GM19372 (cell line): Measurements from ENCODE around the gene GPC6.

Experiments
- ATAC-seq: cut with Tn5 transposase; IDR thresholded peaks from one replicate; pipeline ENCODE4 v1.9.1; 2021; ENCODE audit warnings: mild to moderate bottlenecking, low read depth, moderate library complexity; ENCODE audit not compliant: unreplicated experiment

The GPC6 gene

DNA sequence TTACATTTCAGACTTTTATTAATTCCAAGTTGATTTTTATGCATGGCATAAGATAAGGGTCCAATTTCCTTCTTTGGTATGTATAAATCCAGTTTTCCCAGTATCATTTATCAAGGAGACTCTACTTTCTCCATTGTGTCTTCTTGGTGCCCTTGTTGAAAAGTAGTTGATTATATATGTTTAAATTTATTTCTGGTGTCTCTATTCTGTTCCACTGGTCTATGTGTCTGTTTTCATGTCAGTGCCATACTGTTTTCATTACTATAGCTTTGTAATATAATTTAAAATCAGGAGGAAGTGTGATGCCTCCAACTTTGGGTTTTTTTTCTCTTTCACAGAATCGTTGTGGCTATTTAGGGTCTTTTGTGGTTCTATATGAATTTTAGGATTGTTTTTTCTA, 1019.9 kb downstream of the GPC6 start:
- ATAC-seq, result no peak

DNA sequence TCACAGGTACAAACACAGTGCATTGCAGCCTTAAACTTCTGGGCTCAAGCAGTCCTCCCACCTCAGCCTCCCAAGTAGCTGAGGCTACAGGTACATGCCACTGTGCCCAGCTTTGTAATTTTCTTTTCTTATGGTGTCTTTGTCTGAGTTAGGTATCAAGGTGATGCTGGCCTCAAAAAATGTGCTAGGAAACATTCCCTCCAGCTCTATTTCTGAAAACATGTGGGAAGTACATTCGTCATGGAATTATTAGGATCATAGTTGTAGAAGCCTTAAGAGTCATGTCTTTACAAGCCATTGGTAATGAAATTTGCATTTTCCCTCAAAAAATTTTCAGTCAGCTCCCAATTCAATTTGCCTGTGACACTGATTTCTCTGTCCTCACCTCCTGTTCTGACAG, 1021.3 kb downstream of the GPC6 start:
- no peak for ATAC-seq

DNA sequence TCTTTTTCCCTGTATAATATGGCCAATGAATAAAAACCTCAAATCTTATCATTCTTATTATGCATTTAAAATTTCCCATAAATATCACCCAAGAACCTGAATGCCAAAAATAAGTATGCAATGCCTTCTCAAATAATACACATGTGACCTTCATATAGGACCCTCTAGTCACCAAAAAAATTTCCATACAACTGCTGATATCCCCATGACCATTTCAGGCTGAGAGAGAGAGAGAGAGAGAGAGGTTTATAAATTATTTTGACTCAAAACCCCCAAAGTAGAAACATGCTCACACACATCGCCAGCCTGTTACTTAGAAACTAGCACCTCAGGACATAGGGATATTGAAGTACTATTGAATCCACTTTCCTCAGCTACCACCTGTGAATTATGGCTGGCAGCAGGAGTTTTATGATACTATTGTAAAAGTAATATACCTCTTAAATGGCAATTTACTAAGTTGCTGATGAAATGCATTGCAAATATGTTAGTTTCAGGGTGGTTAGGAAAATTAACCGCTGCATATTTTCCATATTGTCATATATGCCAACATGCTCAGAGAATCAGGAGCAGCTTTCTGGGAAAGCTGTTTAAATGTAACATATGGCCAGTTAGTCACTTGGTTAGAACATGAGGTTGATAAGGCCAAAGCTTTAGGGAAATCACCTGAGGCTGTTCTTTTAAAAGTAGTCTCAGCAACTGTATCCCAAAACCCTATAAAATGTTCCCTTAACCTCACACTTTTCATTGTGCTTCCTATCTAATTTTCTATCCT, 1022.0 kb downstream of the GPC6 start:
- ATAC-seq, result no peak

DNA sequence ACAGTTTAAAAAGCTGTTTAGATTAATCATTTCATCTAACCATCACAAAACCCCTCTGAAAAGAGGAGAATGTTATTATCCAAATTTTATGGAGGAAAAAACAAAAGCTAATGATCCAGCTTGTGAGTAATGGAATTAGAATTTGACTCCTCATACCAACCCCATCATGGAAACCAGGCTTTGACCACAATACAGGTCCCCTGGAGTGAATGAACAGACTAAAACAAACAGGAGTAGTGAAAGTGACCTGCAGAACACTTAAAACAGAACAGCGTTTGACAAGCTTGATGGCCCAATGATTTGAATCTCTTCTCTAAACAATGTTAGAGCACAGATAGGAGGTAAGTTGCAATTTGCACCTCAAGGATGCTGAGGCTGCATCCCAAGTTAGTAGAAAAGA, 1022.9 kb downstream of the GPC6 start:
- ATAC-seq, result no peak

DNA sequence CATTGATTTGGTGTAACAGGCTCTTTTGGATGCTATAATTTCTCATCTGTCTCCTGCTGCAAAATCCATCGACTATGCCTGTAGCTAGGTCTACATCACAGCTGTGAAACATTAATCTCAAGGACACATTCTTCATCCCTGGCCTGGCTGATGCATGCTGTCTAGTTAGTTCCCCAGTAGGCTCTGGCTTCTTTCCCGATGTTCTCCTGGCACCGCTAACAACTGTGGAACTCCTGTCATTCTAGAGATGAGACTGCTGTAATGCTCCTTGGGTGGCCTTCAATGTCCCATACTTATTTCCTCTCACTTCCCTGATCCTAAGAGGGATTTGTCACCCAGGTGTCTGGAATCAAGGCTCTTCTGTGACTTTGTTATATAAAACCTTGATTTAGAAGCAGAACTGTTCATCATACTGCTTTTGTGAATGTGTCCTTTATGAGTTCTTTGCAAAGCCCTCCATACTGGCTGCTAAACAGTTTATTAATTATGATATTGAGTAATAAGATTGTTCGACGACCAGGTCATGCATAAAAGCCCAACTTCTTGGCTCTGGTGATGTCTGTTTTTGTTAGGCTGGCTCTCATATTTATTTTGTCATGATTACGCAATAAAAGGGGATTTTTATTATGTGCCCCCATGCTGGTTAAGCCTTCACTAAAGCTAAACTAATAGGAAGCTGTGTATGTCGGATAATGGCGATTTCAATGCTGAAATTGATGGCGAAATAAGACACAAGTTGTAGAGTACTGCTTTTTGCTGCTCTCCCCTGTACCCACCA, 1025.4 kb downstream of the GPC6 start:
- no peak for ATAC-seq

DNA sequence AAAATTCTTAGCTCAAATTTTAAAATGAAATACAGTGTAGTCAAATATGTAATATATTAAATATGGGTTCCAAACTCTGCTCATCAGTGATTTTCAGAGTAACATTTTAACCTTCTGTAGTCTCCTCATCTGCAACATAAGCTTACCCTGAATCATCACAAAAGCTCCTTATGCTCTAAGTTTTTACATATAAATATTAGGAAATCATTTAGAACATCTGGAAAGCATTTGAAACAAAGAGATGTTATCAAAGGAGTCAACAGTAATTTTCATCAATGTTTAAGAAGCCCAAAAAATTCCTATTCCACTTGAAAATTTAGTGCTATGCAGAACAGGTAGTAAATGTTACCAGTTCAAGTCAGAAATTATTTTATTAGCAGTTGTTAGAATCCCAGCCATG, 1028.1 kb downstream of the GPC6 start:
- ATAC-seq, result no peak

DNA sequence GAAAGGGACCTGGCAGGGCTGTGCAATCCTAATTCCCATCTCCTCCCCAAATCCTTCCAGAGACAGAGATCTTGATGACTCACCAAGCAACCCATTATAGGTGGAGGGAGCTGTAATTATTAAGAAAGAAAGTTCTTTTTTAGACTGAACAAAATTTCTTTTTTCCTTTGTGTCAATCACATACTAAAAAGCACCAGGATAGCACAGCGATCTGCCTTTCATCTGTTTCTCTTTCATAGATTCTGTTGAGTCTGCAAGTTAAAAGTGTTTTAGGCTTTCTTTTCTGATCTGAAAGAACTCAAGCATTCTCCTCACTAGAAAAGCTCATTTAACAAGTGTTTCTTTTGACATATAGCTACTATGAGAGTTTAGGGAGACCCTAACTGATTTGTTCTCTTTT, 1030.1 kb downstream of the GPC6 start:
- no peak for ATAC-seq

DNA sequence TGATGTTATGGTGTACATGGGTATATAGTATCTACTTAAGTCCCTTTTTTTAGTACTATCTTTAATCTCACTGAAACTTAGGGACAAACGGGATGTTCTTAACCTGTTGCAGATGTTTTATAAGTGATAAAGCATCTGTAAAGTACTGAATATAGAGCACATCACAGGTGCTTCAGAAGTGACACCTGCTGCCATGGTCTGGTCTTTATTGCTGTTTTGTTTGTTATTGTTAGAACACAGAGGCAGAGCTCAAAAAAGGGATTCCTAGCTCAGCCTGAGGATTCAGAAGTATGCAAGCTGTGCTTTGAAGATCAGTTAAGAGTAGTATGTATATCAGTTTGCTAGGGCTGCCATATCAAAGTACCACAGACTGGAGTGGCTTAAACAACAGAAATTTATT, 1033.4 kb downstream of the GPC6 start:
- no peak for ATAC-seq

DNA sequence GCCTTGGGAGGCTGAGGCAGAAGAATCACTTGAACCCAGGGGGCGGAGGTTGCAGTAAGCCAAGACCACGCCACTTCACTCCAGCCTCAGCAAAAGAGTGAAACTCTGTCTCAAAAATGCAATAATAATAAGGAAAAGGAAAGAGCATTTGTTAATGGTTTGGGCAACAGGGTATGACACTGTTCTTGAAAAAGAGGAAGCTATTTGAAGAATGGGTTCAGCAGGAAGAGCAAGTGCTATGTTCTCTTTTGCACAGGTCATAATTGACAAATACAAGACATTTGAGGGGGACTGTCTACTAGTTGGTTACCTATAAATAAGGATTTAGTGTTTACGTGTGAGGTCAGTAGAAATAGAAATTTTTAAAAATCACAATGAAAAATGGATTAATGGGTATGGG, 1034.6 kb downstream of the GPC6 start:
- ATAC-seq, result no peak

DNA sequence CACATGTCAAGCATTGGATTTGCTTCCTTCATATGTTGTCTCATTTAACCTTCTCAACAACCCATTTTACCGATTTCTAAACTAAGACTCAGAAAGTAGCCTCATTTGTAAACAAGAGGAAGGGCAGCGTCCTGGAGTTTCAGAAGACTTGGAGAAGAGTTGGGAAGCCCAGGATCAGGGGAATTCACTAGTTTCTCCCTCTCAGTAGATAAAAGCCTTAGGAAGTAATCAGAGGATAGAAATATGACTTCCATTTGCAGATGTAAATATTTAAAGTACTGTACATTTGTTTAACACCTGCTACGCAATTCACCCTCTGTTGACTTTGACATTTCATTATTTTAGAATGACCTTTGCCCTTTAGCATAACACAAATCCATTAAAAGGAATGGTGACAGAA, 1036.4 kb downstream of the GPC6 start:
- ATAC-seq, result no peak

DNA sequence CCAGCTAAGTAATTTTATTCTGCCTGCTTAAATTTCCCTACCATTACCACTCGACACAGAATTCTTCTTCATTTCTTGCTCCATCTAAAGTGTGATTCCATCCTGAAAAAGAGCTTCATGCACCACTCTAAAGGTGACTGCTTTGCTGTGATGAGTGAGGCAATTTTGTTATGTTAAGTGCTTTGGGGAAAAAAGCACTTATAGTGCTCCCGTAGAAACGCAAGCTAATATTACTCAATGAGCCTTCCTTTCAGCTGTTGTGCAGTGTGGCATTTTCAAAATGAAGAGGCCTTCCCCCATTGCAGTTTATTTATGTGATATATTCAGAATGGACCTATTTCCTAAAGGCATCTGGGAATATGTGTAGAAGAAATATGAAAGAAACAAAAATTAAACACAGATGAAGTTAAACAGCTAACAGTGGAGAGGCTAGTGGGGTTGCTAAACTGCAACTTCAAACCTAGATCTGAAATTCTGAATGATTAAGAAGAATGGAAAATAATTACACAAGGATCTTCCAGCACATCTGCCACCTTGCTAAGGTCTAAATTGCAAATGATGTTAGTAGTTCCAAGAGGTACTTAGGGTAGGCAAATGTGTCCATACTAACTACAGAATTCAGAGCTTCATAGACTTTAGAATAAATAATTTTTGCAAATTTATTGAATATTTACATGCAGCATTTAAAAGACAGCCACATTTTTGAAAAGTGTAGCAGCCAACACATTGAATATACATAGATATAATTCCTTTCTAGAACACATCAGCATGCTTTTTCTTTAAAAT, 1041.2 kb downstream of the GPC6 start:
- ATAC-seq, result no peak

DNA sequence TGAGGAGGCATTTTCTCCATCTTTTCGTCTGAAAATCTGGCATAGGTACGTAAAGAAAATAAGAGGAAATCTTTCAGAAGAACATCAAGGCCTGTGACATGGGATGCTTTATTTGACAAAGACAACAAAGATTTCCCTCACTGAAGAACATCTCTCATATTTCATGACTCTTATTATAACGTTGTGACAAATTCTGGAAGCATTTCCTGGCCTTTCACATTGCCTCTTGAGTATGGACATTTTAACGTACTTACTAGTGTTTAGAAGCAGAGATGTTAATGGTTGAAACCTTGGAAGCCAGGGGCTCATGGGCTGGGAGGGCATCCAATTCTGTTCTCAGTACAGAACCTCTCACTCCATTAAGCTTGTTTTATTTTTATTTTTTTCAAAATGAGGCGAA, 1042.1 kb downstream of the GPC6 start:
- ATAC-seq, result no peak

DNA sequence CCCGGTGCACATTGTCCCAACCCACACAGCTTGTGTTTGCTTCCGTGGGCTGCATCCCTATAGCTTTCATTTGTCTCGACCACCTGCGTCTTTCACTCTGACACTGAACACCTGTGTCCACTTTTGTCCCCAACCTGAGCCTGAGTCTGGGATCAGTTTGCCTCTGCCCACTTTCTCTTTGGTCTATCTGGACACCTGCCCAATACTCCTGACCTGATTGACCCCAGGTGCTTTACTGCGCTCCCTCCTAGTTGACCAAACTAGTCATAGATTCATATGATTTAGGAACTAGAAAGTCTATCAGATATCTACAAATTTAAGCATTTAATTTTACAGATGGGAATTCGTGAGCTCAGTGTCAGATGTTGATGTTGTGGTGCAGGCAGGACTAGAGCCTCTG, 1043.0 kb downstream of the GPC6 start:
- ATAC-seq, result no peak

DNA sequence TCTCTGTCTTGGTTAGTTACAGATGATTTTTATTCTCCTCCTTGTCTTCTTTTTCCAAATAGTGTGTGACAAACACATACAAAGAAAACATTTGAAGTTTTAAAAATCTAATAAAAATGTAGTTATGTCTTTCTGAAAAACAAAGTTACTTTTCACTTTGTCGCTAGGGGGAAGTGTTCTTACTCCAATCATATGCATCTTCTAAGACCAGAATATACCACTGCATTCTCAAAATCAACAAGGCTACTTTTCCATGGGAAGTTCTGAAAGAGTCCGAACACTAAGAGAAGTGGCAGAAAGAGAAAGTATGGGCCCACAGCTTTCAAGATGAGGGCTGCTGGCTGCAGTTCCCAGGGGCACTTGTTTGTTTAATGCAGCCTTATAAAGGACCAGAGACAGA, 1043.9 kb downstream of the GPC6 start:
- ATAC-seq, result no peak

DNA sequence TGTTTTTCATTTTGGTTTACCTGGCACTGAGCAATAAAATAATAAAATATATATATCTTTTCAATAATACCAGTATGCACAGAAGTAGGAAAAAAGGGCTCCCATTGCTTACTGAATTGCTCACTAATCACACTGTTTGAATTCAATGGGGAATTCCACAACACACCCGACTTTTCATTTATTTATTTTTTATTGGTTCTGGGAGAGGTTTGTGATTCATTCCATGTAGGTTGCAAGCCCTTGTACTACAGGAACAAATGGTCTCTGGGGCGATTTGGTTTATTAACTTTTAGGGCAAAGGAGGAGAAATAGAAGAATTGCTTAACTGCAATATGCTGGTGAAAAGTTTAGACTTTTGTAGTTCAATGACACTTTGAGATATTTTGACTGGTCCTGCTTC, 1045.4 kb downstream of the GPC6 start:
- ATAC-seq, result no peak

DNA sequence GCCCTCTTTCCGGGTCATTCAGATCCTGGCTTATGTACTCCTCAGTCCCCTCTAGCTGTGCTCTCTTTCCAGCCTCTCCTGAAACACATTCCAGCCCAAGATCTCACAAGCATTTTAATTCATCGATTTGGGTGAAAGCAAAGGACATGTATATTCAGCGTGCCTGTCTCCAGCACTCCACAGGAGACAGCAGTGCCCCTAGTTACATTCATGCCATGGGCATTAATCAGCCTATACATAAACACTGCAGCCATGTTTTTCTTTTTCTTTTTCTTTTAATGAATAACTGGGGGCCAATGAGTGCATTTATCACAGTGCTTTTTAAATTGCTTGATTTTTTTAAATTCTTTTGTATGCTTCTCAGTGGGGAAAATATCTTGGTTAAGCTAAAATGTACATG, 1053.7 kb downstream of the GPC6 start:
- no peak for ATAC-seq

DNA sequence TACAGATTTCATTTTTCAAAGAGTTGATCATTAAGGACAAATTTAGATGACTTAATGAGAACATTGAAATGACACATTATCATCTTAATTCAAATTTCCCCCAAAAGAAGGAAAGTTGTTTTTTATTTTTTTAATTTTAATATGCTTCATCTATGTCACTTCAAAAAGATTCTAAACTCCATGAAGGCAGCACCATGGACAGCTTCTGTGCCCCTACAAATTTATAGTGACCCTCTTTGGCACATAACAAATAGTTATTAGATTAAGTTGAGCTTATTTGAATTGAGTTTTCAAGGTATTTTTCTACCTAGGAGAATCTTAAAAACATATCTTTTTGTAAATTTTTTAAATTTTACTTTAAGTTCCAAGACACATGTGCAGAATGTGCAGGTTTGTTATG, 1054.2 kb downstream of the GPC6 start:
- ATAC-seq, result no peak

DNA sequence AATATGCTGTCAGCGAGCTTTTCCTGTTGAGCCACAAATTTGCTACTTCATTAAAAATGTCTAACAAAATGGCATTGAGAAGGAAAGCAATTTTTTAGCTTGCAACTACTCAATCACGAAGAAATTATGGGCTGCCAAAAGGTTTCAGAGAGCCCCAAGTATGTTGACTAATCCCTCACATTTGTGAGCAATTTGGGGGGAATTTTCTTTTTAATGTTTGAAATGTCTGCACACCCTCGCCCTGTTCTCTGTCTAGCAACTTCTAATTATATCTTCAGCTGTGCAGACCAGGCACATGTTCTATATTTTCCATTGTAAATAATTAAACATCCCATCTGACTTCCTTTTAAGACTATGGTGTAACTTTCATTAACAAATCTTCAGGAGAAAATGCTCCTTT, 1060.0 kb downstream of the GPC6 start:
- no peak for ATAC-seq

DNA sequence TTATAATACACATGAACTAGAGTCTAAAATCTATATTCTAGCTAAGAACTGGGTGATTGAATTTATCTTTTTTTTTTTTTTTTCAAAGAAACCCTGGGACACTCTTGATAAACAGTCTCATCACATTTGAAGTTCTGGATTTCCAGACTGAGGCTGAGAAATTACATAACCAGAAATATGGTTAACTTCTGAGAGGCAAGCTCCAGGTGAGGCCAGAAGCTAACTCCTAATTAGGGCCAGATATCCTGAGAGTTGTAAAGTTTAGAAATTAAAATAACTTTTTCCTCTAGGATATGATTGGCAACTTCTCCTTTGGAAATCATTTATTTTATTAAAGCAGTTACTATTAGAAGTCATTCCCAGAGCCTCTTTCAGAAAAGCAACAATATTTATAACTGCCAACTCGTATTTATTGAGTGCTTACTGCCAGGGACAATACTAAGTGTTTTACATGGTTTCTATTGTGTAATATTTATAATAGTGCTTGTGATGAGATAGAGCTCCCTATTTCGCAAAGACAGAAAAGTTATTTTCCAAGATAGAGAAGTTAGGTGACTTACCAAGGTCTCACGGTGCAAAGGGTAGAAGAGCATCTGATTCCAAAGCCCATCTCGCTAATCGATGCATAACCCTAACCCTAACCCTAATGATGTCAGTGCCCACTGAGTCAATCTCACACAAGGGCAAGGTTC, 1065.2 kb downstream of the GPC6 start:
- no peak for ATAC-seq

DNA sequence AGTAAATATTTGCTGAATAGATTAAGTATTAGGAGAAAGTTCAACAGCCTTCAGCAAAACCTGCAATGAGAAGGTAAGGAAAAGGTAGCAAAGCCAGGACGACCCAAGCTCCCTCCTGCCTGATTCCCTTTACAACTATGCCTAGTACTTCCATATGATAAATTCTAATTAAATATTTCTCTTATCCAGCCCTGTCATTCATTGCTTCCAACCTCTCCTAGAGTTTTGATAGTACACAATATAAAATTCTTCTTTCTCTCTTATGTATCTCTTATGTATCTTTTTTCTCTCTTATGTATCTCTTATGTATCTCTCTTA, 1065.7 kb downstream of the GPC6 start:
- no peak for ATAC-seq

DNA sequence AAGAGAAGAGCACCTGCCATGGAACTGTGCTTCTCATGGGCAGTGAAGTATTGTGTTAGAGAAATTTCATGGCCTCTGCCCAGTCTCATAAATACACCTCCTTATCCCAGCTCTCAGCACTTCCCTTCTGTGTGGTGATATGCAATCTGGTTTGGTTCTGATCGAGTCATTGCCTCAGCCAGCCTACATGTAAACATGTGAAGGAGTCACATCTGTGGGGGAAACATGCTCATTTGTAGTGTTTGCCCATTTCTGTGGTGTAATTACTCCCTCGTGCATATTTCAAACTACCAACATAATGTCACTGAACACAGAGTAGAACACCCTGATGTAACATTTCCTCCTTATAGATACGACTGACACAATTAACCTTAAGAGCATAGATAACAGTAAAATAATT, 1069.9 kb downstream of the GPC6 start:
- no peak for ATAC-seq
